Neural crest cell (in vitro differentiated cells): Measurements from ENCODE around the gene ASTL. TPM values are rescaled to one million over a fixed set of nuclear protein-coding genes. Genes with fewer than 3 reads are reported as not detected.
A peak's percentile ranks its signal among the peaks of the same experiment; 100 is the strongest.

Source experiments
- DNase-seq: peaks from one replicate; pipeline ENCODE4 v3.0.0; 2021; ENCODE audit warnings: low read depth, mixed read lengths, low spot score
- H3K27ac Mint-ChIP-seq: one replicate; pipeline ENCODE4 v1.8.0; 2021; ENCODE audit warnings: mild to moderate bottlenecking, mixed read lengths; ENCODE audit not compliant: unreplicated experiment
- H3K27me3 Mint-ChIP-seq: 2 replicates; pipeline ENCODE4 v1.8.0; 2021; ENCODE audit warnings: low read depth, mild to moderate bottlenecking, mixed read lengths
- H3K36me3 Mint-ChIP-seq: 2 replicates; pipeline ENCODE4 v1.8.0; 2021; ENCODE audit warnings: low read depth, mild to moderate bottlenecking, mixed read lengths
- H3K4me1 Mint-ChIP-seq: 2 replicates; pipeline ENCODE4 v1.8.0; 2021; ENCODE audit warnings: mixed read lengths
- H3K4me3 Mint-ChIP-seq: one replicate; pipeline ENCODE4 v1.8.0; 2021; ENCODE audit warnings: mild to moderate bottlenecking, mixed read lengths
- H3K9me3 Mint-ChIP-seq: 2 replicates; pipeline ENCODE4 v1.8.0; 2021; ENCODE audit warnings: mixed read lengths
- total RNA-seq: library from RNA; stranded (reverse); gene quantifications from 2 replicates; pipeline ENCODE4 v1.2.1, GENCODE V29; 2021
- TF ChIP-seq, protein P1 (sequence below): fragments of 200-600 bp; sonication (generic); conservative IDR thresholded peaks from 2 replicates; pipeline ENCODE4 v1.5.0; 2021; ENCODE audit warnings: antibody characterized with exemption, mild to moderate bottlenecking

The ASTL gene
- total RNA-seq, 1 donor from 2014 or later: not detected

DNA sequence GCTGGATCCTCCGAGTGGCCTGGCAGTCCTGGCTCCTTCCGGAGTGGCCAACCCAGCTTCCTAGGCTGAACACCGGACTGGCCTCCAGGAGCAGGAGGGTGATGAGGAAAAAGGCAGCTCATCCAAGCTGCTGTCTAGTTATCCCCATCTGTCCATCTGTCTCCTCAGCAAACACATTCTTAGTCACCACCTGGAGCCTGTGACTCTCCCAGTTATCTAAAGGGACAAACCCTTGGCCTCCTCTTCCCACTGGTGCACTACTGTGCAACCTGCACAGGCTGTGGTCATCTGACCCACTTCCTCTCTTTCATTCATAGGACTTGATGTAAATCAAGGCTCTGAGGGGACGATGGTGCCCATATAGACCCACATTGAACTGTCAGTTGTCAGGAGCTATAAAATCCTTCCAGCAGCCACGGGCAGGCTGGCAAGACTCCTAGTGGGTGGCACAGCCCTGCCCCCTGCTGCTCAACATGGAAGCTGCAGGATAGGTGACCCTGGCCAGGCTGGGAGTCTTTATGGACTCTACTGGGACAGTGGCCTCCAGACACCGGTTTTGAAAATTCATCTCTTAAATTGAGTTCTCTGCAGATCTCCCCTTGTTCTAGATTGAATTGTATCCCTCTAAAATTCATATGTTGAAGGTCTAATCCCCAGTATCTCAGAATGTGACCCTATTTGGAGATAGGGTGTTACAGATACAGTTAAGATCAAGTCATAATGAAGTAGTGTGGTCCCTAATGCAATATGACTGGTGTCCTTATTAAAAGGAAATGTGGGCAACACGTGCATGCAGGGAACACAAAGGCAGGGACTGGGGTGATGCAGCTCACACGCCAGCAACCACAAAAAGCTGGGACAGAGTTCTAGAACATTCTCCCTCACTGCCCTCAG lies 36.2 kb upstream of the ASTL start:
- H3K27me3 Mint-ChIP-seq: peaks cover 9% of the 10 kb centered on the region
- H3K36me3 Mint-ChIP-seq: no peaks in the 10 kb centered on the region
- H3K27ac Mint-ChIP-seq: no peak overlapping the region
- TF ChIP-seq, protein P1, sequence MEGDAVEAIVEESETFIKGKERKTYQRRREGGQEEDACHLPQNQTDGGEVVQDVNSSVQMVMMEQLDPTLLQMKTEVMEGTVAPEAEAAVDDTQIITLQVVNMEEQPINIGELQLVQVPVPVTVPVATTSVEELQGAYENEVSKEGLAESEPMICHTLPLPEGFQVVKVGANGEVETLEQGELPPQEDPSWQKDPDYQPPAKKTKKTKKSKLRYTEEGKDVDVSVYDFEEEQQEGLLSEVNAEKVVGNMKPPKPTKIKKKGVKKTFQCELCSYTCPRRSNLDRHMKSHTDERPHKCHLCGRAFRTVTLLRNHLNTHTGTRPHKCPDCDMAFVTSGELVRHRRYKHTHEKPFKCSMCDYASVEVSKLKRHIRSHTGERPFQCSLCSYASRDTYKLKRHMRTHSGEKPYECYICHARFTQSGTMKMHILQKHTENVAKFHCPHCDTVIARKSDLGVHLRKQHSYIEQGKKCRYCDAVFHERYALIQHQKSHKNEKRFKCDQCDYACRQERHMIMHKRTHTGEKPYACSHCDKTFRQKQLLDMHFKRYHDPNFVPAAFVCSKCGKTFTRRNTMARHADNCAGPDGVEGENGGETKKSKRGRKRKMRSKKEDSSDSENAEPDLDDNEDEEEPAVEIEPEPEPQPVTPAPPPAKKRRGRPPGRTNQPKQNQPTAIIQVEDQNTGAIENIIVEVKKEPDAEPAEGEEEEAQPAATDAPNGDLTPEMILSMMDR: peak; percentile 94
- DNase-seq: peak; percentile 79
- H3K4me1 Mint-ChIP-seq: peaks cover 3% of the 10 kb centered on the region
- H3K9me3 Mint-ChIP-seq: no peaks in the 10 kb centered on the region
- H3K4me3 Mint-ChIP-seq: no peak overlapping the region

DNA sequence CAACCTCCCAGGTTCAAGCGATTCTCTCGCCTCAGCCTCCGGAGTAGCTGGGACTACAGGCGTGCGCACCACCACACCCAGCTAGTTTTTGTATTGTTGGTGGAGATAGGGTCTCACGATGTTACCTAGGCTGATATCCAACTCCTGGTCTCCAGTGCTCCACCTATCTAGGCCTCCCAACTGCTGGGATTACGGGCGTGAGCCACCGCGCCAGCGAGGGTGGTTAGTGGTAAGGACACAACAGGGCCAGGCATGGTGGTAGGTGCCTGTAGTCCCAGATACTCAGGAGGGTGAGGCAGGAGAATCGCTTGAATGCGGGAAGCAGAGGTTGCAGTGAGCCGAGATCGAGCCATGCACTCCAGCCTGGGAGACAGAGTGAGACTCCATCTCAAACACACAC lies 33.5 kb upstream of the ASTL start:
- TF ChIP-seq, protein P1: no peak
- H3K4me3 Mint-ChIP-seq: no peak overlapping the region
- peaks cover 9% of the 10 kb centered on the region for H3K27me3 Mint-ChIP-seq
- no peaks in the 10 kb centered on the region for H3K9me3 Mint-ChIP-seq
- H3K27ac Mint-ChIP-seq: no peak overlapping the region
- no peak for DNase-seq
- peaks cover 3% of the 10 kb centered on the region for H3K4me1 Mint-ChIP-seq
- no peaks in the 10 kb centered on the region for H3K36me3 Mint-ChIP-seq

DNA sequence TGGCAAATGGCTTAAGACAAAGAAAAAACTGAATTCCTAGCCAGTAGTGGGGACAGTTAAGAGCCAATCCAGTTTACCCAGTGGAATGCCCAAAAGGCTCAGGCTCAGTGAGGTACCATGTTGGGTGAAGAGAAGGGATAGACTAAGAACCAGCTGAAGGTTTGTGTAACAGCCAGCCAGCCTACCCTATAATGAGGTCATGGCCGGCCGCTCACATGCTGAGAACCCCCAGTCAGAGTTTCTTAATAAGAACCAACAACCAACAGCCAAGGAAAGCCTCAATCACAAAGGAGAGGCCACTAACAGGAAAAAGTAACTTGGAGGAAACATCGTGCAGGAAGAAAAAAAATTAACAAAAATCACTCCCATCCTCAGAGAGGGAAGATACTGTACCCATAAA lies 32.3 kb upstream of the ASTL start:
- TF ChIP-seq, protein P1: no peak
- no peak overlapping the region for H3K27ac Mint-ChIP-seq
- H3K27me3 Mint-ChIP-seq: peaks cover 3% of the 10 kb centered on the region
- peaks cover 3% of the 10 kb centered on the region for H3K4me1 Mint-ChIP-seq
- no peaks in the 10 kb centered on the region for H3K9me3 Mint-ChIP-seq
- H3K36me3 Mint-ChIP-seq: no peaks in the 10 kb centered on the region
- no peak for DNase-seq
- no peak overlapping the region for H3K4me3 Mint-ChIP-seq

DNA sequence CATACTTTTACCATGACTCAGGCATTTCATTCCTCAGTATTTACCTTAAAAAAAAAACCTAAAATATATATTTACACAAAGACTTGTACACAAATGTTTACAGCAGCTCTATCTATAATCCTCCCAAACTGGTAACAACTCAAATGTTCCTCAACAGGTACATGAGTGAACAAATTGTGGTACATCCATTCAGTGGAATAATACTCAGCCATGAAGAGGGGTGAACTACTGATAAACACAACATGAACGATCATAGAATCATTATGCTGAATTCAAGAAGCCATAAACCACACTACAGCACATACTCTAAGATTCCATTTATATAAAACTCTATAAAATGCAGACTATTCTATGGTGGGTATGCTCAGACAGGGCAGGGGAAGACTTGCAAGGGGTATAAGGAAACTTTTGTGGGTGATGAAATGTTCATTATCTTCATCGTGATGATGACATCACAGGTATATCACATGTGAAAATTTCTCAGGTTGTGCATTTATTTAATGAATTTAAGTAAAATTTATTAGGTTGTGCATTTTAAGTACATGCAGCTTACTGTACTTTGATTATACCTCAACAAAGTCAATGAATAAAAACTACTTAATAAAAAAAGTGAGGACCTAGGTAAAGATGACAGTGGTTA lies 31.7 kb upstream of the ASTL start:
- Mint-ChIP-seq H3K27ac (no peak overlapping the region), H3K27me3 (peaks cover 3% of the 10 kb centered on the region), H3K9me3 (no peaks in the 10 kb centered on the region), H3K4me1 (peaks cover 4% of the 10 kb centered on the region), H3K4me3 (no peak overlapping the region), H3K36me3 (no peaks in the 10 kb centered on the region)
- DNase-seq: no peak
- TF ChIP-seq, protein P1: no peak

DNA sequence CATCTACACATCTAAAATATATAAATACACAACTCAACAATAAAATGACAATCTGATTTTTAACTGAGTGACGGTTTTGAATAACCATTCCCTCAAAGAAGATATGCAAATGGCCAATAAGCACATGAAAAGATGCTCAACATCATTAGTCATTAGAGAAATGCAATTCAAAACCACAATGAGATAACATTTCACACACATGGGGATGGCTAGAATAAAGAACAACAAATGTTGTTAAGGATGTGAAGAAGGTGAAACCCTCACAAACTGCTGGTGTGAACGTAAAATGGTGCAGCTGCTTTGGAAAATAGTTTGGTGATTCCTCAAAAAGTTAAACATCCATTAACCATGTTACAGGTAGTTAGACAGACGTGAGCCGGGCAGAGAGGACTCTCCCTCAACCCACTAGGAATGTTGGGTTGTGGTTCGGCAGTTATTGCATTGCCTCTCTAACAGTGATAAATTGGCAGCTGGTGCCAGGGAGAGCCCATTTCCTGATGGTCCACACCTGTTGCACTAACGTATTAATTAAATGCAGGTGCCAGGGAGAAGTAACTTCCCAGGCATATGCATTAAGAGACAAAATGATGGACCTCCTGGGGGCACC lies 29.2 kb upstream of the ASTL start:
- Mint-ChIP-seq H3K27ac (no peak overlapping the region), H3K27me3 (no peaks in the 10 kb centered on the region), H3K9me3 (no peaks in the 10 kb centered on the region), H3K4me3 (no peak overlapping the region), H3K4me1 (peaks cover 10% of the 10 kb centered on the region), H3K36me3 (no peaks in the 10 kb centered on the region)
- TF ChIP-seq, protein P1: no peak
- no peak for DNase-seq
